Left cardiac atrium (tissue), 4 donors: Measurements from ENCODE around the gene PUM2. TPM values are rescaled to one million over a fixed set of nuclear protein-coding genes. Genes with fewer than 3 reads are reported as not detected.
A peak's percentile ranks its signal among the peaks of the same experiment; 100 is the strongest.

Experiments
- ATAC-seq, 2 donors: fragments of 200-7000 bp; cut with Tn5 transposase; one replicate each; pipeline ENCODE4 v1.9.1; 2020; ENCODE audit warnings: mild to moderate bottlenecking in 2 of 2, moderate library complexity in 2 of 2
- DNase-seq: peaks from one replicate; pipeline ENCODE4 v3.0.0-alpha.2; 2020
- intact Hi-C, 2 donors: fragments of 100-400 bp; cut with DNase I; formaldehyde crosslinking; loops; one replicate each; pipeline versions ENCODE4 v1.14.1 to v1.15.1; 2022 to 2023
- total RNA-seq, 2 donors: library from RNA; stranded (reverse); fragmentation: NEBNext Ultra II Directional; extraction: Animal tissue kit (Norgen Biotek cat#: 25700); gene quantifications; one replicate each; pipeline ENCODE4 v1.2.1, GENCODE V29; 2021
- donor health status: DM: no; HTN: yes; CAD: no.
- donor health status: DM: no; HTN: yes; CAD: no; lungs with severe emphysema.
- donor health status: DM: yes; HTN: yes; CAD: no.
- donor health status: Dilated cardiomyopathy.

The PUM2 gene
- total RNA-seq, 2 donors from 2014 or later = 70.3 to 73.0 TPM

DNA sequence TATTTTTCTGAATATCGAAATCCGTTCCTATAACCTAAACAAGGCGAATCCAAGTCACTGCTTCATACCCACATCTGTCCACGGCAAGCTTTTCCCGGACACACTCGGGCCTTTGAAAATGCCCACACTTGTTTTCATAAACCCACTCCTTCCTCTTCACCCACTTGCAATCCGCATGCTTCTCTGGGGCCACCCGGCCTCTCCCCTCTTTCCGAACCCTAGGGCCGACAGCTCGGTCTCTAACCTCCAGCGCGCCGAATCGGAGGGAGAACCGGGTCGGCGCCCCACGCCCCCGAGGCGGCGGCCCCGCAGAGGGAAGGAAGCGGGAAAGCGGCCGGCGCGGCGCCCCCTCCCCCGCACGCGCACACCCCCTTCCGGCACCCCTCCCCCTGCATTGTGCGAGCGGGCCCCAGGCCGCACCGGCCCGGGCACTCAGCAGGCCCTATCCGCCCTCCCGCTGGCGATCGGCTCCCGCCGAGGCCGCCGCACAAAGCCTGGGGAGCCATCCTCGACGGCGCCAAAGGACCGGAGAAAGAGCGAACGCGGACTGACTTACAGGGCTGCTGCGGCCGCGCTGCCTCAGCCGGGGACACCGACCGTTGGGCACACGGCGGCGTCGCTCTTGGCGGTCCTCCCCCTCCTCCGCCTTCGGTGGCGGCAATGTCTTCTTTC lies 467 bp downstream of the PUM2 start:
- no peak for DNase-seq
- peak; percentile 57 to 74 for ATAC-seq
- intact Hi-C loops = no loop called here

DNA sequence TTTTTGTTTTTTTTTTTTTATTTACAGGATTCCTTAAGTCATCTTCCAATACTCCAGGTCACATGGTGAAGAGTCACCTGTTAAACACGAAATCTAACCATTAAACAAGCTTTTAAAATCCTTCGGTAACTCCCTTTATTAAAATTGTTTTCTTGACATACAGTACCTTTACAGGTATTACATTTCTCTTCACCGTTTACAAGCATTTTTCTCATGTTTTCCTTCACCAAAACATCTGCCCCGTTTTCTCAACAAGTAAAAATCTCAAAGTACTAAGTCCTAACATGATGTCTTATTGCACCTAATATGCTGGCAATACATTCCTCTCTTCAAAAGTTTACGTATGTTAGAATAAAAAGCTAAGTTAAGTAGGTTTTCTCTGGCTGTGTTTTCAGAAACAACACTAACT lies 1.1 kb downstream of the PUM2 start:
- intact Hi-C loops = no loop called here

DNA sequence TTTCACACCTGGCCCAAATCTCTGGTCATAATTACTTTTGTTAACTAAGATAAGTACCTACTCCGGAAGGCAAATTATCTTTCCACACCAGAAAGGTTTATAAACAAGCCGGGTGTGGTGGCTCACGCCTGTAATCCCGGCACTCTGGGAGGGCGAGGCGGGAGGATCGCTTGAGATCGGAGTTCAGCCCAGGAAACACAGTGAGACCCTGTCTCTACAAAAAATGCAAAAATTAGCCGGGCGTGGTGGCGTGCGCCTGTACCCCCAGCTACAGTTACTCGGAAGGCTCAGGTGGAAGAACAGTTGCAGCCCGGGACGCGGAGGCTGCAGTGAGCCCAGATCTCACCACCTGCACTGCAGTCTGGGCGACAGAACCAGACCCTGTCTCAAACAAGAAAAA lies 2.1 kb downstream of the PUM2 start:
- intact Hi-C loops = no loop called here
- no peak for DNase-seq
- no peak for ATAC-seq

More for the DNA sequence above, 1.1 kb downstream of the PUM2 start:
- DNase-seq (no peak), ATAC-seq (no peak)

DNA sequence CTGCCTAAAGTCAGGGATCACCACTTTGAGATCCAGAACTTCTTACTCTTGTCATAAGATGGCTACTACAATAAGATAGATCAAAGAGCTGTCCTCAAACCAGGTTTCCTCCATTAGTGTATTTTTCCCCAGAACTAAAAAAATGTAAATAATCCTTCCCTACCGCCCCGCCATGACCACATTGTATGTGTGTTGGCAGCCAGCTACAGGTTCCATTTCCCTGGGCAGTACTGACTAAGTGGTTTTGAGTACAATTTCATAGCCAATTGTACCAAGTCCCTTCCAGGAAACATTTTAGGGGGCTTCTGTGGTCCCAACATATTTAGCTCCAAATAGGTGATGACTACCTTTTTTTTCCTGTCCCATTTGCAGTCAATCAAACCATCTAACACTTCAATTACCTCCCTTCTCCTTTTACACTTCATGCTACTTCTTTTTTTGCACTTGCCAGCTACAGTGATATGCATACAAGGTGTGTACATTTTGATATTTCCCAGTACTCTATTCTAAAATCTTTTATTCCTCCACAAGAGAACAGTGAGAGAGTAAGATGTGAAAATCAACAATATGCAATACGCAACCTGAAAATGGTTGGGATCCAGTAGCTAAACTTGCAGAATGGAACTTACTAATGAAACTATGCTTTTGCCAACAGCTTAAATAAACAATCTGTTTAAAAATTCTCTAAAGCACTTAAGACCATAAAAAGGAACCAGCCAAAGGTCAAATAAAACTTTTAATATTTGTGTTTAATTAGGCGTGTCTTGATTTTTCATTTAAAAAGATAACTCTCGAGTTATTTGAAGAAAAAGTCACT lies 3.9 kb downstream of the PUM2 start:
- intact Hi-C loops = no loop called here
- ATAC-seq (no peak), DNase-seq (no peak)

DNA sequence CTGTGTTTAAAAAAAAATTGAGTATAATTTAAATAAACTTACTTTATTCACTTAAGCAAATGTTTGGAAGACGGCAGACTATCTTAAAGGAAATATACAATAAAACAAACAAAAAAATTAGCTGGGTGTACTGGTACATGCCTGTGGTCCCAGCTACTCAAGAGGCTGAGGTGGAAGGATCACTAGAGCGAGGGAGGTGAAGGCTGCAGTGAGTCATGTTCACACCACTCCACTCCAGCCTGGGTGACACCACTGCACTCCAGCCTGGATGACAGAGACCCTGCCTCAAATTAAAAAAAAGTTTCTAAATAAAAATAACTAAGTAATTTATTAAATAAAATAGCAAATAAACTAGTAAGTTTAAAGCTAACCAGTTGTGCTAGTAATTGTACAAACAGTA lies 7.5 kb downstream of the PUM2 start:
- intact Hi-C loops = no loop called here
- no peak for DNase-seq
- no peak for ATAC-seq

DNA sequence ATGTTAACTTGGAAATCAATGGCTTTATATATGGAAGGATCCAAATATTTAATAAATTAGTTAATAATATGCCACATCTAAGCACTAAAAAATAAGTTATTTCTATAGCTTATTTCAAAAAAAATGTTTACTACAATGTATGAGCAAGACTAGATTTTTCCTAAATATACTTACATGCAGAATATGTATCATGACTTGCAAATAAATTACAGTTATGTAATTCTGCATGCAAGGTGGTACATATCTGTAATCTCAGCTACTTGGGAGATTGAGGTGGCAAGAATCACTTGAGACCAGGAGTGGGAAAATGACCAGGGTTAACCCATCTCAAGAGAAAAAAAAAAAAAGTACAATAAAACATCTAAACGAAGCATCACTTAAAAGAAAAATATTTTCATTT lies 11.6 kb downstream of the PUM2 start:
- intact Hi-C loops = no loop called here
- no peak for DNase-seq
- ATAC-seq = no peak

DNA sequence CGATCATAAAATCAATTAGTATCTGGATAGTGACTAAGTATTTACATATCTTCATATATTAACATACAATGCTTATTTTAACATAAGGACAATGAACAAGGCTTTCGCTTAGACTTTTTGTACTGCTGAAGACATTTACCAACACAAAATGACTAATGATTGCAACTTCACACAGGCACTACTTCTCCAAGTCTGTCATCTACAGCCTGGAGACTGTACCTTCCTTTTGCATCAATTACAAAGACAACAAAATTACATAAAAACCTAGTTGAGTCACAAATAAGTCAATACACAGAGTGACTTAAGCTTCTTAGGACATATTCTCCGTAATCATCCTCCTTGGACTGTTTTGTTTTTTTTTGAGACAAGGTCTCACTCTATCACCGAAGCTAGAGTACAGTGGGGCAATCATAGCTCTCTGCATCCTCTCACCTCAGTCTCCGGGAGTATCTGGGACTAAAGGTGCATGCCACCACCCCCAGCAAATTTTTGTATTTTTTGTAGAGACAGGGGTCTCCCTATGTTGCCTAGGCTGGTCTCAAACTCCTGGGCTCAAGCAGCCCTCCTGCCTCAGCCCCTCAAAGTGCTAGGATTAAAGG lies 15.9 kb downstream of the PUM2 start:
- intact Hi-C loops = no loop called here
- ATAC-seq (no peak), DNase-seq (no peak)

DNA sequence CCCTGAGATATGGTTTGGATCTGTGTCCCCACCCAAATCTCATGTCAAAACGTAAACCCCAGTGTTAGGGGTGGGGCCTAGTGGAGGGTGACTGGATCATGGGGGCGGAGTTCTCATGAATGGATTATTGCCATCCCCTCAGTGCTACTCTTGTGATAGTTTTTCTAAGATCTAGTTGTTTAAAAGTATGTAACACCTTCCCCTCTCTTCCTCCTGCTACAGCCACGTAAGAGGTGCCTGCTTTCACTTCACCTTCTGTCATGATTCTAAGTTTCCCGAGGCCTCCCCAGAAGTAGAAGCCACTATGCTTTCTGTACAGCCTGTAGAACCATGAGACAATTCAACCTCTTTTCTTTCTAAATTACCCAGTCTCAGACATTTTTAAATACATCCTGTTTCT lies 16.9 kb downstream of the PUM2 start:
- DNase-seq = no peak
- ATAC-seq = no peak
- intact Hi-C loops = no loop called here

DNA sequence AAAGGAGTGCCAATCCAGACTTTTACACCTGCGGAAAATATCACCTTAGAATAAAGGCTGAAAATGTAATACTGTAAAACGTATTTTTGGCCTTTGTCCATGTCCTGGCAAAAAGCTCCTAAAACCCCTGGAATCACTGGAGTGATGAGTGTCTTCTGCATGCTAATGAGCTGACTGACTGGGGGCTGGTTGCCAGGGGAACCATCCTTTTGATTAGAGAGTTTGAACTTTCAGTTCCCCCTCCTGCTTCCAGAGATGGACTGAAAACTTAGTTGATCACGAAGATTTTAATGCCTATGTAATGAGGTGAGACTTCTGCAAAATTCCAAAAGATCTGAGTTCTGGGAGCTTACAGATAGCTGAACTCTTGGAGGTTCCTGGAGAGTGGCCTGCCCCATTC lies 20.5 kb downstream of the PUM2 start:
- no peak for DNase-seq
- ATAC-seq = no peak
- intact Hi-C loops = no loop called here

DNA sequence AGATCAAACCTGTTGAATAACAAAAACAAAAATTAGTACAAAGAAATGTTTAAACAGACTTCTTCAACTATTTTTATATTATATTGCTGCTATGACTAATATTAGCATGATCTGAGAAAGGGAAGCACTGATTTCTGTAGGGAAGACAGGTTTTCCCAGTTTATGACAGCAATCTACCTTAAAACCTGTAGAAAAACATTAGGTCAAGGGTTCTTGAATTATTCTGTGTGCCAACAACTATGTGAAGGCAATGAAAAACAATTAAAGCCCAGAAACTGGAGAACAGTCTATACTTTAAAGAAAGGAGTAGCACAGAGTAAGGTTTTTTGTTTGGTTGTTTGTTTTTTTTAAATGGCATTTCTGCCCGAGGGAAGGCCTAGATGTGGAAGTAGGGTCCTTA lies 23.3 kb downstream of the PUM2 start:
- intact Hi-C loops = no loop called here

DNA sequence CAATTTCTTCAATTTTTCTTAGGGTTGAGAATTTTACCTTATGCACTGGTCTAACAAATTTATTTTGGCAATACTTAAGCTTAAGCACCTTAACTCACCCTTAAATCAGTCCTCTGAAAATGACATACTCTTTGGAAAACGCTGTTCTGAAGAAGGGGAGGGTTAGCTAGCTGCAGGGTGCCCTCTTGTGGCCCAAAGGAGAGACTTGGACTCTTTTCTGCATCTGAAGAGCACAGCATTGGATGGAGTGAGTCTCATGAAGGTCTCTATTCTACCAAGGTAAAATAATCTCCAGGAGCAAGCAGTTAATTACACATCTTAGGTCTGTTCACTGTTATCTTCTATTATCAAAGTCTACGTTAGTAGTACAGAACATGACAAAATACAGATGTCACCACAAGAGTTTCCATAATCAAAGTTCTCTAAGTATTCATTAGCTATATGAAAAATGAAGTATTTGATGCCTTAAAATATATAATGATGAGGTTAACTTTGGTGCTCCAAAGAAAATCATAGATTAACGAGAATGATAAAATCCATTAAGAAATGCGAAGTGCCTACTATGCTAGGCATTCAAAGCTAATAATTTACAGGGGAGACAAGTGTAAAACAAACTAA lies 24.4 kb downstream of the PUM2 start:
- peak; percentile 63 to 79 for ATAC-seq
- DNase-seq = peak; percentile 51
- intact Hi-C loops = no loop called here

More for the DNA sequence above, 23.3 kb downstream of the PUM2 start:
- DNase-seq = no peak
- ATAC-seq = no peak

DNA sequence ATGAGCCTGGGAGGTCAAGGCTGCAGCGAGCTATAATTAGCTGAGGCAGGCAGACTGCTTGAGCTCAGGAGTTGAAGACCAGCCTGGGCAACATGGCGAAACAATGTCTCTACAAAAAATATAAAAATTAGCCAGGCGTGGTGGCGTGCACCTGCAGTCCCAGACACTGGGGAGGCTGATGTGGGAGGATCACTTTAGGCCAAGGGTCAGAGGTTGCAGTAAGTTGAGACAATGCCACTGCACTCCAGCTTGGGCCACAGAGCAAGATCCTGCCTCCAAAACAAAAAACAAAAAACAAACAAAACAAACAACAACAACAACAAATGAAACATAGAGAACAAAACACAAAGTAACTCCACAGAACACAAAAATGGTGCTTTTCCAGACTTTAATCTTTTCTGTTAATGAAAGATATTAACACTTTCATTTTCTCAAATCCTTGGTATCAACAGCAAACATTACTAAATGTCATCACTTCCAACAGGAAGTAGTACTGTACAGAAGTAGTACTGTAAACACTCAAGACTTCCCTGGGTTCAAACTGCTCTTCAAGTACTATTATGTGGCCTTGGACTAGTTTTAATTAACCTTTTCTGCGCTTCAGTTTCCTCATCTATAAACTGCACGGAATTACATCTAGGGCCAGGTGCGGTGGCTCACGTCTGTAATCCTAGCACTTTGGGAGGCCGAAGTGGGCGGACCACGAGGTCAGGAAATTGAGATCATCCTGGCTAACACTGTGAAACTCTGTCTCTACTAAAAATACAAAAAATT lies 27.9 kb downstream of the PUM2 start:
- DNase-seq (no peak), ATAC-seq (no peak)
- intact Hi-C loops = no loop called here

DNA sequence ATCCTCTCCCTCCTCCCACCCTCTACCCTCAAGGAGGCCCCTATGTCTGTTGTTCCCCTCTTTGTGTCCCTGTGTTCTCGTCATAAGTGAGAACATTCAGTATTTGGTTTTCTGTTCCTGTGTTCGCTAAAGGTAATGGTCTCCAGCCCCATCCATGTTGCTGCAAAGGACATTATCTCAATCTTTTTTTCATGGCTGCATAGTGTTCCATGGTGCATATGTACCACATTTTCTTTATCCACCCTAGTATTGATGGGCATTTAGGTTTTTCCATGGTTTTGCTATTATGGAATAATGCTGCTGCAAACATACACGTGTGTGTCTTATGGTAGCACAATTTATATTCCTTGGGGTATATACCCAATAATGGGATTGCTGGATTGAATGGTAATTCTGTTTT lies 33.0 kb downstream of the PUM2 start:
- DNase-seq = no peak
- ATAC-seq = no peak
- intact Hi-C loops = no loop called here

DNA sequence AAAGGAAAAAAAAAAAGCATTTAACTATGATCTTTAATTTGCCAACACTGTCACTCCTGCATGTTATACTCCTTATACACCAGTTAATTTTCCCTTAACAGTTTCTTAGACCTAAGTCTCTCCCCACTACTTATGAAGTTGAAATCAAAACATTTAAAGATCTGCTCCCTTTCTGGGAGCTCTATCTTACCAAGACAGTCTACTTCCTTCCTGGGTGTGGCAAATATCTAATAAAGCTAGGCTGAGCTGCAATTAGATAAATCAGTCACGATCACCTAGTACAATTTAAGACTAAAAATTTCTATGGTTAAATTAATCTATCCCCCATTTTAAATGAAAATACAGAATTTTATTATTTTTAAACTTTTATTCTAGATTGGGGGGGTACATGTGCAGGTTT lies 33.4 kb downstream of the PUM2 start:
- DNase-seq (no peak), ATAC-seq (no peak)
- intact Hi-C loops = no loop called here

DNA sequence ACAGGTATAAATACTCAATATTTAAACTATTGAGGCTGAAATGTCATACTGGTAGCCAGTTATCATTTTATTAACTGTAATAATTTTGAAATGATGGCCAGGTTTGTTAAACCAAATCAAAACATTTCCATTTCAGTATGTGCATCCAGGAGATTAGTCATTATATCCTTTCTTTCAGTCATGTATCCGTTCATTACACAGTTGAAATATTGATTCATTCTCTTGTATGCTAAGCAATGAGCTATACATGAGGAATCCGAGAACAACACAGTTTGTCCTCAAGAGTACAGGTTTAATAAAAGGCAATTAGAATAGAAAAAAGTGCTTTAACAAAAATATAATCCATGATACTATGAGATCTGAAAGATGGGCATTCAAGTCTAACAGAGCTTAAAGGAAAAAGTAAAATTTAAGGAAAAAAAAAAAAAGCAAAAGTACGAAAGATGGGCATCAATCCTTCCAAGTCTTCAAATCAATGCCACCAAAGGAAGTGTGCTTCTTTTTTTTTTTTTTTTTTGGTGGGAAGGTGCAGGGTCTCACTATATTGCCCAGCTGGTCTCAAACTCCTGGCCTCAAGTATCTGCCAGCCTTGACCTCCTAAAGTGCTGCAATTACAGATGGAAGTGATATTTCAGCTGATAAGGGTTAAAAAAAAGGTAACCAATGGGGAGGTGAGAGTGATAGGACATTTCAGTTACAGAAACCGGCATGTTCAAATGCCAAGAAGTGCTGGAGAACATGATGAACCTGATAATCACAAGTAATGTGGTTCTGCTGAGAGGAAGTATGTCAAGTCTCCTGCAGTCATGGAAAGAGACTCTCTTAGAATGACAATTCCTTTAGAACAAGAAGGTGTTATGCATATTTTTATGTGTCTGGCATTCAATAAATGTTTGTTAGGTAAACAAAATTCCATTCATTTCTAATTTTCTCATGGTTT lies 35.8 kb downstream of the PUM2 start:
- intact Hi-C loops = no loop called here
- no peak for DNase-seq
- no peak for ATAC-seq

DNA sequence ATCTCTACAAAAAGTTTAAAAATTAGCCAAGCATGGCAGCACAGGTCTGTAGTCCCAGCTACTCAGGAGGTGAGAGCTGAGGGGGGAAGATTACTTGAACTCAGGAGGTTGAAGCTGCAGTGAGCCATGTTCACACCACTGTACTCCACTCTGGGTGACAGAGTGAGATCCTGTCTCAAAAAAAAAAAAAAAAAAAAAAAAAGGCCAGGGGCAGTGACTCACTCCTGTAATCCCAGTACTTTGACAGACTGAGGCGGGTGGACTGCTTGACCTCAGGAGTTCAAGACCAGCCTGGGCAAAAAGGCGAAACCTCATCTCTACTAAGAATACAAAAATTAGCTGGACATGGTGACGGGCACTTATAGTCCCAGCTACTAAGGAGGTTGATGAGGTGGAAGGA lies 37.0 kb downstream of the PUM2 start:
- intact Hi-C loops = no loop called here
- ATAC-seq = peak in 1 of 2 donors; percentile 19
- DNase-seq = no peak

DNA sequence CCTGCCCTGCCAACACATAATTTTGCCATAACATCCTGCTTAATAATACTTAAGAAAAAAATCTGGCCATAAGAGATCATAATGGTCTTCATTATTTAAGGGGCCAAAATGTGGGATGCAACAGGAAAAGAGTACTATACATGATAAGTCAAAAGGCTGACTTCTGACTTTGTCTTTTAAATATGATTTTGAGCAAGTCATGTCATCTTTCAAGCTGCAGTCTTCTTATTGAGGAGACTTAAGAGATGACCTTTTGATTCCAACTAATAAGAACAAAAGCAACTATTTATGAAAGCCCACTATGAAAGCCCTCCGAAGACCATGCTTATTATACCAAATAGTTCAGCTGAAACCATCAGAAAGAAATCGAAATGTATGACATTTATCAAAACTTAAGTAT lies 41.6 kb downstream of the PUM2 start:
- DNase-seq = no peak
- intact Hi-C loops = no loop called here
- ATAC-seq = no peak

DNA sequence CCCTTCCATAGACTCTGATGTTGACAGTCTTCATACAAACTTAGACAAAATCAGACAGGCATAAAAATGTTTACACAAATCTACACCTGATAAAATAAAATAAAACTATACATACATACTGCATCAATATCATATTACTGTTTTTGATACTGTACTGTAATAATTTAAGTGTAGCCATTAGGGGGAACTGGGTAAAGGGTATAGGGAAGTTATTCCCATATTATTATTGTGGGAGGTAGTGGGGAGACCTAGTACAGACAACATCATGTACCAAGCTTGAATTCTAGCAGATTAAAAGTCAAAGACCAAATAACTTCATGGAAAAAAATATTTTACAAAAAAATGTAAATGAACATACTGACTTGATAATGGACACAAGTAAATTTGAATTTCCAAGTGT lies 43.3 kb downstream of the PUM2 start:
- ATAC-seq (no peak), DNase-seq (no peak)
- intact Hi-C loops = no loop called here
